ENCODE measurements around the gene LILRA5.
"Not testable (repeated sequence)": the region's sequence is repeated elsewhere in the genome, so short reads cannot be mapped to it uniquely, and the experiment has no call there.

The LILRA5 gene

GRCh38 chr19:54299515-54299914 is 13.5 kb downstream of the LILRA5 start:
- no peak overlapping the region for H3K4me3 ChIP-seq (ENCODE audit: low read length in 2 of 2)

GRCh38 chr19:54299126-54299498 is 13.9 kb downstream of the LILRA5 start:
- Histone ChIP-seq H3K27me3 (ENCODE audit: control insufficient read depth in 1 of 2, insufficient read depth in 2 of 2, low read length in 2 of 2) (peaks cover 0 to 6% of the 10 kb centered on the region in 2 donors), H3K9me3 (ENCODE audit: control insufficient read depth in 2 of 2, low read length in 2 of 2) (no peaks in the 10 kb centered on the region), H3K9ac (ENCODE audit: low read length in 2 of 2) (no peak overlapping the region), H3K4me1 (ENCODE audit: control insufficient read depth, insufficient read depth, low read length) (no peaks in the 10 kb centered on the region), H3K36me3 (ENCODE audit: control insufficient read depth in 2 of 2, insufficient read depth in 2 of 2, low read length in 2 of 2) (no peaks in the 10 kb centered on the region), H3K27ac (ENCODE audit: low read length) (no peak overlapping the region), H3K4me3 (ENCODE audit: low read length in 2 of 2) (no peak overlapping the region)

More at GRCh38 chr19:54299515-54299914, 13.5 kb downstream of the LILRA5 start:
- Histone ChIP-seq H3K27me3 (ENCODE audit: control insufficient read depth in 1 of 2, insufficient read depth in 2 of 2, low read length in 2 of 2) (peaks cover 0 to 6% of the 10 kb centered on the region in 2 donors), H3K4me1 (ENCODE audit: control insufficient read depth, insufficient read depth, low read length) (no peaks in the 10 kb centered on the region), H3K27ac (ENCODE audit: low read length) (no peak overlapping the region), H3K9me3 (ENCODE audit: control insufficient read depth in 2 of 2, low read length in 2 of 2) (no peaks in the 10 kb centered on the region), H3K36me3 (ENCODE audit: control insufficient read depth in 2 of 2, insufficient read depth in 2 of 2, low read length in 2 of 2) (no peaks in the 10 kb centered on the region), H3K9ac (ENCODE audit: low read length in 2 of 2) (no peak overlapping the region)

- H3K4me1 ChIP-seq (ENCODE audit: control insufficient read depth, insufficient read depth, low read length) = no peaks in the 10 kb centered on the region
- H3K27me3 ChIP-seq (ENCODE audit: control insufficient read depth in 1 of 2, insufficient read depth in 2 of 2, low read length in 2 of 2) = peaks cover 0 to 6% of the 10 kb centered on the region in 2 donors
Measured at GRCh38 chr19:54298357-54299125, 14.4 kb downstream of the LILRA5 start.

GRCh38 chr19:54297759-54298305 is 15.1 kb downstream of the LILRA5 start:
- Histone ChIP-seq H3K36me3 (ENCODE audit: control insufficient read depth in 2 of 2, insufficient read depth in 2 of 2, low read length in 2 of 2) (no peaks in the 10 kb centered on the region), H3K4me3 (ENCODE audit: low read length in 2 of 2) (no peak overlapping the region), H3K9me3 (ENCODE audit: control insufficient read depth in 2 of 2, low read length in 2 of 2) (peaks cover 3% of the 10 kb centered on the region in 2 donors), H3K27ac (ENCODE audit: low read length) (no peak overlapping the region), H3K27me3 (ENCODE audit: control insufficient read depth in 1 of 2, insufficient read depth in 2 of 2, low read length in 2 of 2) (peaks cover 0 to 6% of the 10 kb centered on the region in 2 donors), H3K4me1 (ENCODE audit: control insufficient read depth, insufficient read depth, low read length) (no peaks in the 10 kb centered on the region), H3K9ac (ENCODE audit: low read length in 2 of 2) (no peak overlapping the region)

More at GRCh38 chr19:54298357-54299125, 14.4 kb downstream of the LILRA5 start:
- Histone ChIP-seq H3K36me3 (ENCODE audit: control insufficient read depth in 2 of 2, insufficient read depth in 2 of 2, low read length in 2 of 2) (no peaks in the 10 kb centered on the region), H3K4me3 (ENCODE audit: low read length in 2 of 2) (no peak overlapping the region), H3K9me3 (ENCODE audit: control insufficient read depth in 2 of 2, low read length in 2 of 2) (peaks cover 3% of the 10 kb centered on the region in 2 donors), H3K9ac (ENCODE audit: low read length in 2 of 2) (no peak overlapping the region), H3K27ac (ENCODE audit: low read length) (no peak overlapping the region)

- H3K9ac ChIP-seq (ENCODE audit: low read length in 2 of 2) = no peak overlapping the region
- no peaks in the 10 kb centered on the region for H3K36me3 ChIP-seq (ENCODE audit: control insufficient read depth in 2 of 2, insufficient read depth in 2 of 2, low read length in 2 of 2)
- H3K4me3 ChIP-seq (ENCODE audit: low read length in 2 of 2) = no peak overlapping the region
- H3K9me3 ChIP-seq (ENCODE audit: control insufficient read depth in 2 of 2, low read length in 2 of 2) = peaks cover 3% of the 10 kb centered on the region in 2 donors
- H3K27me3 ChIP-seq (ENCODE audit: control insufficient read depth in 1 of 2, insufficient read depth in 2 of 2, low read length in 2 of 2) = peaks cover 0 to 6% of the 10 kb centered on the region in 2 donors
- H3K27ac ChIP-seq (ENCODE audit: low read length) = no peak overlapping the region
- no peaks in the 10 kb centered on the region for H3K4me1 ChIP-seq (ENCODE audit: control insufficient read depth, insufficient read depth, low read length)
Measured at GRCh38 chr19:54294539-54294938, 18.4 kb downstream of the LILRA5 start.

- H3K27me3 ChIP-seq (ENCODE audit: control insufficient read depth in 1 of 2, insufficient read depth in 2 of 2, low read length in 2 of 2); H3K4me3 ChIP-seq (ENCODE audit: low read length in 2 of 2); H3K27ac ChIP-seq (ENCODE audit: low read length); H3K9me3 ChIP-seq (ENCODE audit: control insufficient read depth in 2 of 2, low read length in 2 of 2); H3K9ac ChIP-seq (ENCODE audit: low read length in 2 of 2); H3K36me3 ChIP-seq (ENCODE audit: control insufficient read depth in 2 of 2, insufficient read depth in 2 of 2, low read length in 2 of 2); H3K4me1 ChIP-seq (ENCODE audit: control insufficient read depth, insufficient read depth, low read length): not testable (repeated sequence)
Measured at GRCh38 chr19:54289160-54289559, 23.8 kb downstream of the LILRA5 start.

- Histone ChIP-seq H3K4me1 (ENCODE audit: control insufficient read depth, insufficient read depth, low read length) (no peaks in the 10 kb centered on the region), H3K27ac (ENCODE audit: low read length) (no peak overlapping the region), H3K9me3 (ENCODE audit: control insufficient read depth in 2 of 2, low read length in 2 of 2) (no peaks in the 10 kb centered on the region), H3K4me3 (ENCODE audit: low read length in 2 of 2) (no peak overlapping the region), H3K9ac (ENCODE audit: low read length in 2 of 2) (no peak overlapping the region), H3K36me3 (ENCODE audit: control insufficient read depth in 2 of 2, insufficient read depth in 2 of 2, low read length in 2 of 2) (no peaks in the 10 kb centered on the region), H3K27me3 (ENCODE audit: control insufficient read depth in 1 of 2, insufficient read depth in 2 of 2, low read length in 2 of 2) (peaks cover 0 to under 1% of the 10 kb centered on the region in 2 donors)
Measured at GRCh38 chr19:54287456-54287855, 25.5 kb downstream of the LILRA5 start.

GRCh38 chr19:54286283-54286682 is 26.7 kb downstream of the LILRA5 start:
- not testable (repeated sequence) for H3K27me3 ChIP-seq (ENCODE audit: control insufficient read depth in 1 of 2, insufficient read depth in 2 of 2, low read length in 2 of 2); H3K9ac ChIP-seq (ENCODE audit: low read length in 2 of 2); H3K4me1 ChIP-seq (ENCODE audit: control insufficient read depth, insufficient read depth, low read length); H3K4me3 ChIP-seq (ENCODE audit: low read length in 2 of 2); H3K36me3 ChIP-seq (ENCODE audit: control insufficient read depth in 2 of 2, insufficient read depth in 2 of 2, low read length in 2 of 2); H3K27ac ChIP-seq (ENCODE audit: low read length); H3K9me3 ChIP-seq (ENCODE audit: control insufficient read depth in 2 of 2, low read length in 2 of 2)

GRCh38 chr19:54285427-54286056 is 27.4 kb downstream of the LILRA5 start:
- H3K4me1 ChIP-seq (ENCODE audit: control insufficient read depth, insufficient read depth, low read length); H3K4me3 ChIP-seq (ENCODE audit: low read length in 2 of 2); H3K9ac ChIP-seq (ENCODE audit: low read length in 2 of 2); H3K36me3 ChIP-seq (ENCODE audit: control insufficient read depth in 2 of 2, insufficient read depth in 2 of 2, low read length in 2 of 2); H3K27me3 ChIP-seq (ENCODE audit: control insufficient read depth in 1 of 2, insufficient read depth in 2 of 2, low read length in 2 of 2); H3K9me3 ChIP-seq (ENCODE audit: control insufficient read depth in 2 of 2, low read length in 2 of 2); H3K27ac ChIP-seq (ENCODE audit: low read length): not testable (repeated sequence)

GRCh38 chr19:54282686-54283470 is 30.1 kb downstream of the LILRA5 start:
- Histone ChIP-seq H3K27ac (ENCODE audit: low read length) (no peak overlapping the region), H3K4me1 (ENCODE audit: control insufficient read depth, insufficient read depth, low read length) (no peaks in the 10 kb centered on the region), H3K4me3 (ENCODE audit: low read length in 2 of 2) (no peak overlapping the region), H3K9ac (ENCODE audit: low read length in 2 of 2) (no peak overlapping the region), H3K36me3 (ENCODE audit: control insufficient read depth in 2 of 2, insufficient read depth in 2 of 2, low read length in 2 of 2) (no peaks in the 10 kb centered on the region), H3K27me3 (ENCODE audit: control insufficient read depth in 1 of 2, insufficient read depth in 2 of 2, low read length in 2 of 2) (peaks cover 4 to 11% of the 10 kb centered on the region in 2 donors), H3K9me3 (ENCODE audit: control insufficient read depth in 2 of 2, low read length in 2 of 2) (no peaks in the 10 kb centered on the region)
